Neuronal stem cell (in vitro differentiated cells): ENCODE data around the gene P2RX7.

Source experiments
- DNase-seq: peaks from one replicate; pipeline ENCODE4 v3.0.0-alpha.2; 2013; ENCODE audit warnings: low spot score
- H2AFZ ChIP-seq: one replicate; pipeline ENCODE4 v1.6.1; 2013; ENCODE audit warnings: mild to moderate bottlenecking, low read length, inconsistent platforms
- H2AK5ac ChIP-seq: 2 replicates; pipeline ENCODE4 v1.6.1; 2013; ENCODE audit warnings: low read depth, mild to moderate bottlenecking, inconsistent platforms, low read length, moderate library complexity, mixed read lengths
- H2BK120ac ChIP-seq: 2 replicates; pipeline ENCODE4 v1.6.1; 2013; ENCODE audit warnings: low read depth, mild to moderate bottlenecking, inconsistent platforms, low read length, moderate library complexity, mixed read lengths
- H2BK12ac ChIP-seq: one replicate; pipeline ENCODE4 v1.6.1; 2013; ENCODE audit warnings: low read length, inconsistent platforms
- H2BK15ac ChIP-seq: 2 replicates; pipeline ENCODE4 v1.6.1; 2013; ENCODE audit warnings: mild to moderate bottlenecking, low read length, inconsistent platforms, mixed read lengths
- H2BK5ac ChIP-seq: one replicate; pipeline ENCODE4 v1.6.1; 2013; ENCODE audit warnings: inconsistent platforms, mild to moderate bottlenecking, low read length, moderate library complexity
- H3K14ac ChIP-seq: one replicate; pipeline ENCODE4 v1.6.1; 2013; ENCODE audit warnings: low read length, inconsistent platforms
- H3K18ac ChIP-seq: 2 replicates; pipeline ENCODE4 v1.6.1; 2013; ENCODE audit warnings: low read length, inconsistent platforms
- H3K23ac ChIP-seq: 2 replicates; pipeline ENCODE4 v1.6.1; 2013; ENCODE audit warnings: low read depth, mild to moderate bottlenecking, mixed read lengths, low read length, inconsistent platforms; ENCODE audit not compliant: poor library complexity
- H3K27ac ChIP-seq: replicated peaks from 3 replicates; pipeline ENCODE4 v1.5.1; 2013; ENCODE audit warnings: low read length, inconsistent platforms
- H3K27me3 ChIP-seq, 3 experiments: 2 replicates each; pipeline ENCODE4 v1.6.1; 2013; ENCODE audit warnings: low read length in 3 of 3, mild to moderate bottlenecking in 2 of 3, inconsistent platforms in 1 of 3, low read depth in 1 of 3, mixed read lengths in 1 of 3, moderate library complexity in 1 of 3; ENCODE audit not compliant: control insufficient read depth in 3 of 3, insufficient read depth in 3 of 3
- H3K36me3 ChIP-seq, 2 donors: replicated peaks in 1 of 2; 2 replicates each; pipeline ENCODE4 v1.6.1; 2013; ENCODE audit warnings: low read length in 2 of 2; ENCODE audit not compliant: control insufficient read depth in 2 of 2, insufficient read depth in 2 of 2
- H3K4ac ChIP-seq: 2 replicates; pipeline ENCODE4 v1.6.1; 2013; ENCODE audit warnings: inconsistent platforms, mild to moderate bottlenecking, low read length, moderate library complexity
- H3K4me1 ChIP-seq, 2 donors: 1 replicate in 1 of 2; 2 replicates in 1 of 2; pipeline ENCODE4 v1.6.1; 2013; ENCODE audit warnings: low read length in 2 of 2, low read depth in 1 of 2; ENCODE audit not compliant: control insufficient read depth in 2 of 2, insufficient read depth in 1 of 2
- H3K4me2 ChIP-seq: one replicate; pipeline ENCODE4 v1.6.1; 2013; ENCODE audit warnings: mild to moderate bottlenecking, low read length, inconsistent platforms; ENCODE audit not compliant: insufficient read depth, poor library complexity, severe bottlenecking
- H3K4me3 ChIP-seq, 2 donors: 2 replicates each; pipeline ENCODE4 v1.5.1; 2013; ENCODE audit warnings: low read length in 2 of 2, mild to moderate bottlenecking in 2 of 2, inconsistent platforms in 1 of 2, moderate library complexity in 1 of 2
- H3K79me1 ChIP-seq: one replicate; pipeline ENCODE4 v1.6.1; 2013; ENCODE audit warnings: low read depth, mild to moderate bottlenecking, inconsistent platforms, low read length, moderate library complexity
- H3K9ac ChIP-seq: one replicate; pipeline ENCODE4 v1.6.1; 2013; ENCODE audit warnings: mild to moderate bottlenecking, low read depth, low read length, inconsistent platforms; ENCODE audit not compliant: poor library complexity
- H3K9me3 ChIP-seq, 2 donors: replicated peaks in 1 of 2; 2 replicates each; pipeline versions ENCODE3 to v1.6.1; 2013; ENCODE audit warnings: low read length in 2 of 2, mild to moderate bottlenecking in 2 of 2, inconsistent platforms in 1 of 2, low read depth in 1 of 2, mixed read lengths in 1 of 2, moderate library complexity in 1 of 2; ENCODE audit not compliant: control insufficient read depth in 2 of 2, insufficient read depth in 1 of 2
- H4K8ac ChIP-seq: one replicate; pipeline ENCODE4 v1.6.1; 2013; ENCODE audit warnings: low read depth, mild to moderate bottlenecking, inconsistent platforms, low read length, moderate library complexity
- H4K91ac ChIP-seq: one replicate; pipeline ENCODE4 v1.6.1; 2013; ENCODE audit warnings: low read length, low read depth, mild to moderate bottlenecking, inconsistent platforms; ENCODE audit not compliant: poor library complexity
- WGBS, 2 donors: extraction: QIAGEN DNeasy Blood & Tissue Kit; methylation state at CpG; one replicate each; pipeline ENCODE4 v1.1.7; 2013; ENCODE audit warnings: missing lambda C conversion rate in 2 of 2, mixed read lengths in 1 of 2; ENCODE audit not compliant: insufficient read length in 2 of 2, insufficient replicate concordance in 1 of 2; ENCODE audit errors: extremely low coverage in 2 of 2; 5-methylcytosine and 5-hydroxymethylcytosine counted together

Gene P2RX7

GRCh38 chr12:121114019-121114639, 18.5 kb upstream of the P2RX7 start:
- Histone ChIP-seq H2AK5ac (no peak overlapping the region), H3K18ac (no peak overlapping the region), H3K4me1 (no peaks in the 10 kb centered on the region), H3K23ac (no peak overlapping the region), H3K4me3 (no peak overlapping the region), H3K36me3 (no peaks in the 10 kb centered on the region), H2BK15ac (no peak overlapping the region), H3K79me1 (no peaks in the 10 kb centered on the region), H2AFZ (no peak overlapping the region), H3K27me3 (no peaks in the 10 kb centered on the region), H2BK12ac (no peak overlapping the region), H3K9ac (no peak overlapping the region), H3K27ac (no peak overlapping the region), H2BK5ac (no peak overlapping the region), H3K4ac (no peak overlapping the region), H3K14ac (no peak overlapping the region), H4K8ac (no peak overlapping the region), H3K4me2 (no peak overlapping the region), H4K91ac (no peak overlapping the region), H2BK120ac (no peak overlapping the region), H3K9me3 (no peaks in the 10 kb centered on the region)
- WGBS, 2 donors, result no CpG with 5 or more reads among the region's 6 CpGs
- DNase-seq, result no peak

GRCh38 chr12:121114806-121115205, 17.9 kb upstream of the P2RX7 start:
- H2BK120ac ChIP-seq, result no peak overlapping the region
- no peaks in the 10 kb centered on the region for H3K4me1 ChIP-seq
- H4K8ac ChIP-seq, result no peak overlapping the region
- no peaks in the 10 kb centered on the region for H3K36me3 ChIP-seq
- H2BK5ac ChIP-seq, result no peak overlapping the region
- no peak overlapping the region for H3K18ac ChIP-seq
- DNase-seq, result no peak
- no peak overlapping the region for H3K14ac ChIP-seq
- no peak overlapping the region for H3K4me3 ChIP-seq
- H2BK12ac ChIP-seq, result no peak overlapping the region
- H3K79me1 ChIP-seq, result no peaks in the 10 kb centered on the region
- H2AK5ac ChIP-seq, result no peak overlapping the region
- no peak overlapping the region for H2BK15ac ChIP-seq
- H3K9ac ChIP-seq, result no peak overlapping the region
- H3K27ac ChIP-seq, result no peak overlapping the region
- H2AFZ ChIP-seq, result no peak overlapping the region
- no CpG with 5 or more reads among the region's 2 CpGs for WGBS, 2 donors
- no peak overlapping the region for H3K4ac ChIP-seq
- no peaks in the 10 kb centered on the region for H3K9me3 ChIP-seq
- H3K27me3 ChIP-seq, result peaks cover 0 to 4% (median 0%) of the 10 kb centered on the region in 3 experiments
- H3K23ac ChIP-seq, result no peak overlapping the region
- H3K4me2 ChIP-seq, result no peak overlapping the region
- no peak overlapping the region for H4K91ac ChIP-seq

- no peak overlapping the region for H3K9ac ChIP-seq
- no CpG with 5 or more reads among the region's 4 CpGs for WGBS, 2 donors
- no peak overlapping the region for H3K23ac ChIP-seq
- no peak overlapping the region for H4K8ac ChIP-seq
- no peak overlapping the region for H2AFZ ChIP-seq
- DNase-seq, result no peak
- no peaks in the 10 kb centered on the region for H3K4me1 ChIP-seq
- no peak overlapping the region for H3K27ac ChIP-seq
- no peak overlapping the region for H3K14ac ChIP-seq
- no peak overlapping the region for H2BK5ac ChIP-seq
- no peak overlapping the region for H3K18ac ChIP-seq
- no peak overlapping the region for H3K4ac ChIP-seq
- H4K91ac ChIP-seq, result no peak overlapping the region
- no peaks in the 10 kb centered on the region for H3K79me1 ChIP-seq
- H3K9me3 ChIP-seq, result no peaks in the 10 kb centered on the region
- H2BK15ac ChIP-seq, result no peak overlapping the region
- H3K36me3 ChIP-seq, result no peaks in the 10 kb centered on the region
- H2AK5ac ChIP-seq, result no peak overlapping the region
- no peak overlapping the region for H2BK120ac ChIP-seq
- no peak overlapping the region for H3K4me2 ChIP-seq
- H2BK12ac ChIP-seq, result no peak overlapping the region
- H3K27me3 ChIP-seq, result peaks cover 0 to 5% (median 0%) of the 10 kb centered on the region in 3 experiments
- no peak overlapping the region for H3K4me3 ChIP-seq
Observed at GRCh38 chr12:121115530-121115929, 17.1 kb upstream of the P2RX7 start.

GRCh38 chr12:121116318-121117225, 16.1 kb upstream of the P2RX7 start:
- H2BK15ac ChIP-seq, result no peak overlapping the region
- H3K14ac ChIP-seq, result no peak overlapping the region
- H3K4me3 ChIP-seq, result no peak overlapping the region
- no peaks in the 10 kb centered on the region for H3K4me1 ChIP-seq
- H4K8ac ChIP-seq, result no peak overlapping the region
- no peak overlapping the region for H3K9ac ChIP-seq
- H3K79me1 ChIP-seq, result no peaks in the 10 kb centered on the region
- H2BK5ac ChIP-seq, result no peak overlapping the region
- H3K4me2 ChIP-seq, result no peak overlapping the region
- H2AK5ac ChIP-seq, result no peak overlapping the region
- no CpG with 5 or more reads among the region's 4 CpGs for WGBS, 2 donors
- no peak overlapping the region for H2BK12ac ChIP-seq
- no peak overlapping the region for H2AFZ ChIP-seq
- H4K91ac ChIP-seq, result no peak overlapping the region
- H3K23ac ChIP-seq, result no peak overlapping the region
- no peak overlapping the region for H3K18ac ChIP-seq
- H3K4ac ChIP-seq, result no peak overlapping the region
- DNase-seq, result no peak
- no peak overlapping the region for H2BK120ac ChIP-seq
- no peaks in the 10 kb centered on the region for H3K9me3 ChIP-seq
- no peaks in the 10 kb centered on the region for H3K36me3 ChIP-seq
- H3K27ac ChIP-seq, result no peak overlapping the region
- H3K27me3 ChIP-seq, result peaks cover 0 to 5% (median 0%) of the 10 kb centered on the region in 3 experiments
